HG02763 (cell line): ENCODE data around the gene TCTN2.

ENCODE experiments used
- ATAC-seq: cut with Tn5 transposase; IDR thresholded peaks from one replicate; pipeline ENCODE4 v1.9.1; 2021; ENCODE audit warnings: mild to moderate bottlenecking, moderate library complexity; ENCODE audit not compliant: unreplicated experiment

The TCTN2 gene

DNA sequence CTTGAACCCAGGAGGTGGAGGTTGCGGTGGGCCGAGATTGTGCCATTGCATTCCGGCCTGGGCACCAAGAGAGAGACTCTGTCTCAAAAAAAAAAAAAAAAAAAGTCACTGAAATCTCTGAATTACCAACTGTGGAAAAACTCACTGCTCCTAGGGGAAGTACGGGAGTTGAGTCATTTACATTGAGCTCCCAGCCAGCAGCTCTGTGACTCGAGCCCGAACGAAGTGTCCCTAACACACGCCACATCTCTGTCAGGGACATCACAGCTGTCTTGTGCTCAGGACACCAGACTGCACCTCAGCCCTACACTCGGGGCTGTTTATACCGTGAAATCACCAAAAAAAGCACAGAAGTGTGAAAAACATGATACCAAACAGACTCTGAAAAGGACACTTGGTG lies 62.3 kb downstream of the TCTN2 start:
- no peak for ATAC-seq

DNA sequence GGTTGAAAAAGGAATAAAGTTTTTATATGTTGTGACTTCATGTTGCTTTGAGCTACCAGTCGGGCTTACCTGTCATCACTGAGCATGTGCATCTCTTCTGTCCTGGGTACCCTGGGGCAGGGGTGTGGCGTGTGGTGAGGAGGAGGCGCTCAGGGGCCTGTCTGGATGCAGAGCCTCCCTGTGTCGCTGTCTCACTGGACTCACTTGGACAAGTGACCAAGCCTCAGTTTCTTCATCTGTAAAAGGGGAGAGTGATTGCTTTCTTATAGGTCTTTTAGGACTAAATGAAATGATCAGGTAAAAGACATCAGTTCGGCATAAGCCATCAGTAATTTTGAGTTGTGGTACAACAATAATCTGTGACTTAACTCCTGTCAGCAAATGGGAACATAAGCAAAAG lies 63.4 kb downstream of the TCTN2 start:
- no peak for ATAC-seq

DNA sequence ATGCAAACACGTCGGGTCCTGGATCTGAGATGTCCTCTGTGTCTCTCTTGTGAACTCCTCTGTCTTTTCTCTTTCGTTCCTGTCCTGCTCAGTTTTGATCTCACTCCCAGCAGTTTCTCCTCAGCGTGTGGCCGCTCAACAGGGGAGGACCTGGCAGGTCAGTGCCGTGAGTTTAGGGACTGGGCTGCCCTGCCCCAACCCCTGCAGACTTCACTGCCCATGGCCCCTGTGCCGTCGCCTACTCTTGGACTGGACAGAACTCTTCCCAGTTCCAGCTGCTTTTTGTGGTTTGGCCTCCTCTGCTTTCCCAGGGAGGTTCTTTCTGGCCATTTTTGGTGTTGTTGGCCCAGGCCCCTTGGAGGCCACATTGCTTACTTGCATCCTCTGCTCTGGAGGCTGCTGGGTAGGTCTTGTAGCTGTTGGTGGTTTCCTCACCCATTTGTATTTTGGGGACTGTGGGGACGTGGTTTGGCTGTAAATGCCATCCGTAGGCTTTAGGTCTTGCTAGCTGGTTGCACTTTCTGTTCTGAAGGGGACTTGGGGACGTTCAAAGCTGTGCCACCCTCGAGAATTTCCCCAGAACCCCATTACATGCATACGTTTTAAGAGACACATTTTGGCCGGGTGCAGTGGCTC lies 71.1 kb downstream of the TCTN2 start:
- no peak for ATAC-seq

- ATAC-seq: no peak
Measured at GRCh38 chr12:123743002-123743401, 72.1 kb downstream of the TCTN2 start.

DNA sequence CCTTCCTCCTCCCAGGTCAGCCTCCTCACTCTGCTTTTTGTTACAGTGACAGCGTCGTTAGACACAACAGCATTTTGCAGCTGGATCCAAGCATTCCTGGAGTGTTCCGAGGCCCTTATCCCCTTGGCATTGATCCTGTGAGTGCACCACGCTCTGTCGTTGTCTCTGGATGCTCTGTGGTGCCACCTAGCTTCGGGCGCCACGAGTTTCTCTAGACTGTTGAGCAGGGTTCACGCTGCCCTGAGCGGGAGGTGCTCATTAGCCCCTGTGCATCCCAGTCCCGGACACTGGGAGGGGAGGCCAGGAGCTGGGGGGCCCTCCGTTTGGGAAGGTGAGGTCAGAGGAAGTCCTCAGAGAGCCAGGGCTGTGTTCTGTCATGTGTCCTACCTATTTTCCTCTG lies 73.9 kb downstream of the TCTN2 start:
- no peak for ATAC-seq

DNA sequence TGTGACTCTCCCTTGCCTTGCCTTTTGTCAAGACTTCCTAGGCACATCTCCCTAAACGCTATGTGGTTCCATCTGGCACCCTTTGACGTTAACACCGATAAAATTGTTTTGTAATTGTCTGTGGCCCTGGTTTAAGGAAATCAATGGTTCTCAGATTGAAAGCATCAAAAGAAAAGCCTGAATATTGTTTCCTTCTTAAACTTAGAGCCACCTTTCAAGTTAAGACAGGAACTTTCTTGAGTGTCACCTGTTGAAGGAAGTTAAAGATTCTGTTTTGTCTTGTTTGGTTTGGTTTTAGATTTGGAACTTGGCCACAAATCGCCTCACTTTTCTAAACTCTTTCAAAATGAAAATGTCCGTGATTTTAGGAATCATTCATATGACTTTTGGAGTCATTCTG lies 76.4 kb downstream of the TCTN2 start:
- no peak for ATAC-seq

GRCh38 chr12:123748161-123748560 lies 77.2 kb downstream of the TCTN2 start:
- no peak for ATAC-seq

- no peak for ATAC-seq
Measured at GRCh38 chr12:123748661-123749060, 77.7 kb downstream of the TCTN2 start.

DNA sequence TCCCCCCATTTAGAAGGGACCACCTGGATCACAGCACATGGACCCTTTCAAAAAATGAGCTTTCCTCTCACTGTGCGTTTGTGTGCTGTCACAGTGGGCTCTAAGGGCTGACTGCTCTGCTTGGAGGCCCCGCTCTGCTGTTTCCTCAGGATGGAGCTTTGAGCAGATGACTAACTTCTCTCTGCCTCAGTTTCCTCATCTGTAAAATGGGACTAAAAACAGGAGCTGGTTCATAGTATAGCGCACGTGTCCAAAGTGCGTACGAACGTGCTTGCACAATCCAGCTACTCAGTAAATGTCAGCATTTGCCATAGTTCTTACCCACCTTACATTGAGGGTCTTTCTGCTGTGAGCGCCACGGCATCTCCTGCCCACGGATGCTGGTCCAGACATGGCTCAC lies 78.4 kb downstream of the TCTN2 start:
- no peak for ATAC-seq

GRCh38 chr12:123750159-123750656 lies 79.3 kb downstream of the TCTN2 start:
- ATAC-seq: no peak

- no peak for ATAC-seq
Measured at GRCh38 chr12:123752046-123752445, 81.1 kb downstream of the TCTN2 start.

DNA sequence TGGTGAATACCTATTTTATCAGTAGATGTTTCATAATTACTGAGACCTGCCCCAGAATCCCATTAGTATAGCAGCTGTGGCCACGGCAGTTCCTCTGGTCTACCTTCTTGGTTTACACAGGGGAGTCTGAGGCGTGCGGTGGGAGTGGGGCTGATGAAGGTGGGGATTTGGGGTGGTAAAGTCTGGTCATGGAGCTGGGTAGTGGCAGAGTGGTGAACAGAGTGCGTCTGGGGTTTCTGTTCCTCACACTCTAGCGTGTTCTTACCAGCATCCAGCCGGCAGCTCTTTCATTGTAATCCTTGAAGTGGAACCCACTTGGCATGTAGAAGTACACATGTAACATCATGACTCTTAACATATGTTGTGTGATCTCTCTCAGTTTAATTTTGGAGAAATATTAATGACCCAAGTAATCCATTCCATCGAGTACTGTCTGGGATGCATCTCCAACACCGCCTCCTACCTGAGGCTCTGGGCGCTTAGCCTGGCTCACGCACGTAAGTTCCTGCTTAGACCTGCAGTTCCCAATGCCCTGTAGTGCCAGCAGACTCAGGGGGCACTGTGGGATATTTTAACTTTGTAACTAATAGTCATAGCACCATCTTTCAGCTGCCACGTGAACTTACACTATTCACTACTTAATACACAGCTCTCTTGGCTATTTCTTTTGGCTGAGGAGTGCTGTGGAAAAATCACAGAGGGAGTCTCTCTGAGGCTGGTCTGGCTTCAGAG lies 83.3 kb downstream of the TCTN2 start:
- ATAC-seq: no peak

DNA sequence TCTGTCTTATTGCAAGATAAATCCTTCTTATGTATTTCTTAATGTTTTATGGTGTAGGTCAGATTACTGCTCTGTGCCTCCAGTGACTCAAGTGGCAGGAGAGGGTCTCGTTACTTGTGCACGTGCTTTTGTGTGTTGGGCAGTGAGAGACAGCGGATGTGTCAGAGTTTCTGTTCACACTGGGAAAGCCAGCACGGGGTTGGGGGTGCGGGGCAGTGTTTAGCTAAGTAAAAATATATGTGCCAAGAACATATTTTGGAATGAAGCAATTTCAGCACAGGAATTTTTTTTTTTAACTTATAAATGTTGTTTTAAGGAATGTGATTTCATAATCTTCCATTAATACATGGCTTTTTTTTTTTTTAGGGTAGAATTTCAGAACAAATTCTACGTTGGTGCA lies 86.6 kb downstream of the TCTN2 start:
- ATAC-seq: no peak
